CD4-positive, alpha-beta T cell treated with Interleukin-15 for 1 hour (primary cell): Measurements from ENCODE around the gene KNSTRN.

Experiments
- DNase-seq: peaks from one replicate; pipeline ENCODE4 v3.0.0-alpha.2; 2020

KNSTRN gene

DNA sequence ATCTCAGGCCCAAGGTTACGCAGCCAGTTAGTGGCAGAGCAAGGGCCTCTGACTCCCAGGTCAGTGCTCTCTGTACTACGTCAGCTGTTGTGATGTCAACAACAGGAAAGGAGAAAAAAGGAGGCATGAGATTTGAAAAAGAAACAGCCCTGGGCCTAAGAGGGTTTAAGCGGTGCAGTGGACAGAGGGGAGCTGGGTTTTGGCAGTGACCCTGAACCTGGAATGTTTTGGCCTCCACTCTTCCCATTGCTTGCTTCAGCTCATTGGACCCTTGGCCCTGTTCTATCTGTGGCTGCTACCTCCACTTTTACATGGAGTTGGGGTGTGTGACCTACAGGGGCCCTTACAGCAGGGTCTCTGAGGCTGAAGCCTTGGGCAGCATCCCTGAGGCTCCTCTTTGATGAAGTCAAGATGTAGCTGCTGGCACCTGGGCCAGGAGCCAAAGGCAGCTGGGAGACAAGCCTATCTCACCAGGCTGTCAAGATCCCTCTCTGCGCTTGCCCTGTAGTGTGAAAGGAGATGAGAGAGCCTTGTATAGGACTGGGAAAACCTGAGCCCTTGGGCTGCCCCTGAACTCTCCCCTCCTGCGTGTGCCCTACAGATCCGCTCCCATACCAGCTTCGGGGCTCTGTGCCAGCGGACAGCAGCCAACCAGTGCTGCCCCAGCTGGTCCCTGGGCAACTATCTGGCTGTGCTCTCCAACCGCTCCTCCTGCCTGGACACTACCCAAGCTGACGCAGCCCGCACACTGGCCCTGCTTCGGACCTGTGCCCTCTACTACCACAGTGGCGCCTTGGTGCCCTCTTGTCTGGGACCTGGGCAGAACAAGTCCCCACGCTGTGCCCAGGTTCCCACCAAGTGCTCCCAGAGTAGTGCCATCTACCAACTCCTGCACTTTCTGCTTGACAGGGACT, 15.8 kb upstream of the KNSTRN start:
- no peak for DNase-seq

DNA sequence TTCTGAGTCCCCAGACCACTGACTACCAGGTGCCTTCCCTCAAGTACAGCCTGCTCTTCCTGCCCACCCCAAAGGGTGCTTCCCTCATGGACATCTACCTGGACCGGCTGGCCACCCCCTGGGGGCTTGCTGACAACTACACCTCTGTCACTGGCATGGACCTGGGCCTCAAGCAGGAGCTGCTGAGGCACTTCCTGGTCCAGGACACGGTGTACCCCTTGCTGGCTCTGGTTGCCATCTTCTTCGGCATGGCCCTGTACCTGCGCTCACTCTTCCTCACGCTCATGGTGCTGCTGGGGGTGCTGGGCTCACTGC, 15.2 kb upstream of the KNSTRN start:
- DNase-seq, result no peak

DNA sequence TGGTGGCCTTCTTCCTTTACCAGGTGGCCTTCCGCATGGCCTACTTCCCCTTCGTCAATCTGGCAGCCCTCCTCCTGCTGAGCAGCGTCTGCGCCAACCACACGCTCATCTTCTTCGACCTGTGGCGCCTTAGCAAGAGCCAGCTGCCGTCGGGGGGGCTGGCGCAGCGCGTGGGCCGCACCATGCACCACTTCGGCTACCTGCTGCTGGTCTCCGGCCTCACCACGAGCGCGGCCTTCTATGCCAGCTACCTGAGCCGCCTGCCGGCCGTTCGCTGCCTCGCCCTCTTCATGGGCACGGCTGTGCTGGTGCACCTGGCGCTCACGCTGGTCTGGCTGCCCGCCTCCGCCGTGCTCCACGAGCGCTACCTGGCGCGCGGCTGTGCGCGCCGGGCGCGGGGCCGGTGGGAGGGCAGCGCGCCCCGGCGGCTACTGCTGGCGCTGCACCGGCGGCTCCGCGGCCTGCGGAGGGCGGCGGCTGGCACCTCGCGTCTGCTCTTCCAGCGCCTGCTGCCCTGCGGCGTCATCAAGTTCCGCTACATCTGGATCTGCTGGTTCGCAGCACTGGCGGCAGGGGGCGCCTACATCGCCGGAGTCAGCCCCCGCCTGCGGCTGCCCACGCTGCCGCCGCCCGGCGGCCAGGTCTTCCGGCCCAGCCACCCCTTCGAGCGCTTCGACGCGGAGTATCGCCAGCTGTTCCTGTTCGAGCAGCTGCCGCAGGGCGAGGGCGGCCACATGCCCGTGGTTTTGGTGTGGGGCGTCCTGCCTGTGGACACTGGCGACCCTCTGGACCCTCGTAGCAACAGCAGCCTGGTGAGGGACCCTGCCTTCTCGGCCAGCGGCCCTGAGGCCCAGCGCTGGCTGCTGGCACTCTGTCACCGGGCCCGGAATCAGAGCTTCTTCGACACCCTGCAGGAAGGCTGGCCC, 14.6 kb upstream of the KNSTRN start:
- peak; percentile 94 for DNase-seq

- no peak for DNase-seq
Measured at GRCh38 chr15:40368719-40369473, 13.6 kb upstream of the KNSTRN start.

- no peak for DNase-seq
Measured at GRCh38 chr15:40369474-40369869, 13.0 kb upstream of the KNSTRN start.

GRCh38 chr15:40369971-40370370, 12.6 kb upstream of the KNSTRN start:
- DNase-seq, result no peak

DNA sequence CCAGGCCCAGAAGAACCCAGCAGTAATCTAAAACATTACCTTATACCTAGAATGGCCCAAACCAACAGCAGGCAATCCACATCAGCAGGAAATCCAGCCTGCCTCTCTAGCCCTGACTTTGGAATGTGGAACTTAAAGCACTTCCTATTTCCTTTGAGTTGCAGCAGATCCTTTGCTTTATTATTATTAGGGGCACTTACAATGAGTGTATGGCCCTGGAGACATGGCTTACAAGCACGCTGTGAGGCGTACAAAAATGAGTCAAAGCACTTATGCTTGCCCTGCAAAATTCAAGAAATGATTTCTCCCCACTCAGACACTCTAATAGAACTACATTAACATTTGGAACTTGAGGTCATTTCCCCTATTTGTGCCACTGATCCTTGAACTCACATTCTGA, 9.5 kb upstream of the KNSTRN start:
- no peak for DNase-seq

DNA sequence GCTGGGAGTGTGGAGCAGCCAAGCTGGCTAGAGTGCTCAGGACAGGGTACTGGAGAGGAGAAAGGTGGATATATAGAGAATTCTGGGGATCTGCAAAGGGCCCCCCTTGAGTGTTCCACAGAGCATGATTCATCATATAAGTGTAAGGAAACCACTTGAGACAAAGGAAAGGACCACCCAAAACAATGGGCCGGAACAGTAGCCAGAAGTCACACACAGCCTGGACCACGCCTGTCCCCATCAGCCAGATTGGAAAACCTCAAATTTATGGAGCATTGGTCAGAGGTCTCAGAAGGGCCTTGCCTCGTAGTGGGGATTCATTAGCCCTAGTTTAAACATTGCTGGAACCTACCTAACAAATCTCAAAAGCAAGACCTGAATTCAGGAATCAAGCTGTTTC, 4.9 kb upstream of the KNSTRN start:
- no peak for DNase-seq

DNA sequence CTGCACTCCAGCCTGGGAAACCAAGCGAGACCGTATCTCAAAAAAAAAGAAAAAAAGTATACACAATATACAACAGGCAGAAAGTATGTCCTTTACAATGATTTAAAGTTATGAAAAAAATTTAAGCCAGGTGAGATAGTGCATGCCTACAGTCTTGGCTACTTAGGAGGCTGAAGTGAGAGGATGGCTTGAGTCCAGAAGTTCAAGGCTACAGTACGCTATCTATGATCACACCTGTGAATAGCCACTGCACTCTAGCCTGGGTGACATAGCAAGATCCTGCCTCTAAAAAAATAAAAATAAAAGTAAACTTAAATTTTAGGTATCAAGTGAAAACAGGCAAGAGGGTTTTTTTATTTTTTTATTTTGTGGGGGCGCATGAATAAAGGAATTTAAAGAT, 3.1 kb upstream of the KNSTRN start:
- DNase-seq, result no peak

- no peak for DNase-seq
Measured at GRCh38 chr15:40379853-40380252, 2.7 kb upstream of the KNSTRN start.

DNA sequence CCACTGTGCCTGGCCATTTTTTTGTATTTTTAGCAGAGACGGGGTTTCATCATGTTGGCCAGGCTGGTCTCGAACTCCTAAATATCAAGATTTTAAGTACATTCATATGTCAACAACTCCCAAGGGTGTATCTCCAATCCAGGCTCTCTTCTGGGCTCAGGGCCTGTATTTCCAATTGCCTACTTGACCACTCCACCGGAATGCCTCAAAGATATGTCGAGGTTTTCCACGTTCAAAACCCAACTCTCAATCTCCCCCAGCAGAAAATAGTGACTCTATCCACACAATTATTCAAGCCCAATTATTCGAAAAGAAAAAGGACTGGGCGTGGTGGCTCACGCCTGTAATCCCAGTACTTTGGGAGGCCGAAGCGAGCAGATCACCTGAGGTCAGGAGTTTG, 1.9 kb upstream of the KNSTRN start:
- DNase-seq, result no peak

GRCh38 chr15:40381818-40382529, 547 bp upstream of the KNSTRN start:
- no peak for DNase-seq

- DNase-seq, result no peak
Measured at GRCh38 chr15:40386480-40386879, 4.0 kb downstream of the KNSTRN start.

DNA sequence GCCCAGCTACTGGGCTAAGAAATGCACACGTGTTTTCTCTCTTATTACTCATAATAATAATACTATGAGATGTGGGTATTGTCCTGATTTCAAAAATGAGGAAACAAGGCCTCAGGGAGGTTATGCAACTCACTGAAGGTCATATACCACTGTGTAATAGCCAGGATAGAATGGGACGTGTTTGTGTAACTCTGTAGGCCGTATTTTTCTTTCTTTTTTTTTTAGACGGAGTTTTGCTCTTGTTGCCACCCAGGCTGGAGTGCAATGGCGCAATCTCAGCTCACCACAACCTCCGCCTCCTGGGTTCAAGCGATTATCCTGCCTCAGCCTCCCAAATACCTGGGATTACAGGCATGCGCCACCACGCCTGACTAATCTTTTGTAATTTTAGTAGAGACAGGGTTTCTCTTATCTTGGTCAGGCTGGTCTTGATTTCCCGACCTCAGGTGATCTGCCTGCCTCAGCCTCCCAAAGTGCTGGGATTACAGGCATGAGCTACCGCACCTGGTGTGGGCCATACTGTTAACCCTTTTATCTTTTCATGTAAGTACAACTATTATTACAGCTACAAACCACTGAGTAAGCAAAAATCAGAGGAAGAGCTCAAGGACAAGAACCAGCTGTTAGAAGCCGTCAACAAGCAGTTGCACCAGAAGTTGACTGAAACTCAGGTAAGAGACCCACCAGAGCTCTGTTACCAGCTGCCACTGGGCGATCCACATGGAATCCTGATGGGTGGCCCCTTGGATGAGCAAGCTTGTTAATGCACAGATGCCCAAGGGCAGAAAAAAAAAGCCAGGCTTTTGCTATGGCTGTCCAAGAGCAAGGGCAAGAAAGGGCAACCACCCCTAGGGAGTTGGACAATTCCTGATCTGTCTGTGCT, 6.7 kb downstream of the KNSTRN start:
- peak; percentile 21 for DNase-seq

DNA sequence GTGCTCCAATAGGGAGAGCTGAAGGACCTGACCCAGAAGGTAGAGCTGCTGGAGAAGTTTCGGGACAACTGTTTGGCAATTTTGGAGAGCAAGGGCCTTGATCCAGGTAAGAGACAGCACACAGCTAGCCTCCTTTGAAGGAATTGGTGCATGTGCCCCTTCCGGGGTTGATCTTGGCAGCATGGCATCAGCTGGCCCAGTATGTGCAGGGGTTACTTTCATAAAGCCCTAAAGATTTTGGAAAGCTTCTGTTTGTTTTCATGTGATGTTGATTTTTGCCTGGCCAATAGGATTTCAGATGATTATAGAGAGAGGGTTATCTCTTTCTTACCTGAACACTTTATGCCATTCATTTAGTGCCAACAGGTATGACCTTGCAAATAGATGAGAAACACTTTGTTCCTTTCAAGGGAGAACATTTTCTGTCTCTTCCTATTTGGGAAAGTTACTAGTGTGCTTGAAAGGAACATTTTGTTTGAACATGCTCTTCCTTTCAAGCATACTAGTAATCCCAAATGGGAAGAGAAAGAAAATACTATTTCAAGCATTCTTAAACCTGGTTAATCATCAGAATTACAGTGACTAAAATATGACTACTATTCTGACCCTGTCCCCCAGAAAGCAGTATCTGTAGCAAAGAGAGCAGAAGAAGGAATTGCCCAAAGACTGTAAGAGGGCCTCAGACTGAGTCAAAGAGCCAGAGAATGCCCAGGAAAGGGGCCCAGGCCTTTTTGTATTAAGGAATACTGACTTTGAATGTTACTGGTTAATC, 7.5 kb downstream of the KNSTRN start:
- no peak for DNase-seq

DNA sequence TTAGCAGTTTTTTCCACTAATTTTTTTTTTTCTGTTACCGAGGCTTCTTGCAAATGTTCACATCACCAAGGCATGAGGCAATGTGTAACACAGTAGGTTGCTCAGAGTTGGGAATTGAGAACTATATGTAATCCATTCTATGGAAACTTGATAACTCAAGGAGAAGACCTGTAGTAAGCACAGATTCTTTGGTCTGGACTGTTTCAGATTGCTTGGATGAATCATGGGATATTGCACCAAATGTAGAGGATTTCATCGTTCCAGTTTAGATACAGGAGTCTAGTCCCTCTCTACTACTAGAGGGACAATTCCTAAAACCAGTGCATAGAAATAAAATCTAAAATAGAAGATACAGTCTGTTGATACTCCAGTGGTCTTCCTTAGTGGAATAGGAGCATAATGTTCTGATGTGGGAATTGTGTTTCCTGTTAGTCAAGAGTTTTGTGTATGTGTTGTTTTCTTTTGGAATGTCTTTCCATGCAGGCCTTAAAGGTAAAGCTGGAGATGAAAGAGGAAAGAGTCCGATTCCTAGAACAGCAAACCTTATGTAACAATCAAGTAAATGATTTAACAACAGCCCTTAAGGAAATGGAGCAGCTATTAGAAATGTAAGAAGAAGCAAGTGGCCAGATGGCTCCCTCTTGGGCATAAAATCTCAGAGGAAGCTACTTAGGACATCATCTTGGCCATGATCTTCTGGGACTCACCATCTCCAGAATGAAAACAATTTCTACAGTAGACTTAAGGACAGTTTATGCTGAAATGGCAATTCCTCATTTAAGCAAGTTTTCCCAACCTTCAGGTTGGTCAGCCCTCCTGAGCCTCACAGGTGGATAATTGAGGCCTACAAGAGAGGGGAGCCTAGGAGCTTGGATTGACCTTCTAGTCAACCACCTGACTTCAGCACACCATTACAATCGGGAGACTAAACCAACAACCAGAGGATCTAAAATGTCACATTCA, 10.7 kb downstream of the KNSTRN start:
- no peak for DNase-seq

DNA sequence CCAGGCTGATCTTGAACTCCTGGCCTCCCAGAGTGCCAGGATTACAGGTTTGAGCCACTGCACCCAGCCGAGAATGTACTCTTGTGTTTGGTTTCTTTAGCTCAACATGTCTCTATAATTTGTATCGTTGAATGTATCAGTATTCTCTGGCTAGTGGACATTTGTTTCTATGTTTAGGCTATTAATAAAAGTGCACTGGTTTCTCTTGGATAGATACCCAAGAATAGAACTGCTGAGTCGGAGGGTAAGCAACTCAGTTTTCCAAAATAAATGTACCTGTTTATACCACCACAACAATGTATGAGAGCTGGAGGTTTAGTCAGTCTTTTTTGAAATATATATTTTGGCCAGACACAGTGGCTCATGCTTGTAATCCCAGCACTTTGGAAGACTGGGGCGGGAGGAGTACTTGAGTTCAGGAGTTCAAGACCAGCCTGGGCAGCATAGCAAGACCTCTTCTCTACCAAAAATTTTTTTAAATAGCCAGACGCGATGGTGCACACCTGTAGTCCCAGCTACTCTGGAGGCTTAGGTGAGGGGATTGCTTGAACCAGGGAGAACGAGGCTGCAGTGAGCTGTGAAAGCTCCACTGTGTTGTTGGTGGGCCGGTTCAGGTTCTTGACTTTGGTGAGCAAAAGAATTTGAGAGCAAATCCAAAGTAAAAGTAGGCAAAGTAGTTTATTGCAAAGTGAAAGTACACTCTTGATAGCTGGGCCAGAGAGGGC, 15.3 kb downstream of the KNSTRN start:
- DNase-seq, result no peak

DNA sequence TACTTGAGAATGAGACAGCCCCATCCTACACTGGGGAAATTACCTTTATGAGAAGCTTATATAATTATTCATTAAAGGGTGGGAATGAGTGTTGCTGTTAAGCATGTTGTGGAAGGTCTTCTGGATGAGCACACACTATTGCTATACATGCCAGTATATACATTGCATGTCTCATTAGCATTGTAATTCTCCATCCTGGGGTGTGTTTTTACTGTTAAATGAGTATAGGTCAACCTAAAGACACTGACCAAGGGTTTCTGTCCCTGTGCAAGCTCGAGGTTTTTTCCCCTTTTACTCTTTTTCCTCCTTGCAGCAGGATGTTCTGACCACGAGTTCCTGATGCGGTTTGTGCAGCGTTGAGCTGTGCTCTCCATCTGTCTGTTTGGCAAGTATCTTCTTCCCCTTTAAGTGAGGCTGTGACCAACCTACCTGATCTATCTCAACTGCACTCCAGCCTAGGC, 15.9 kb downstream of the KNSTRN start:
- DNase-seq, result peak; percentile 55

- DNase-seq, result no peak
Measured at GRCh38 chr15:40399370-40399769, 16.8 kb downstream of the KNSTRN start.
